GM21619 (cell line): ENCODE measurements around the gene MAEA.
"Not testable (repeated sequence)": the region's sequence is repeated elsewhere in the genome, so short reads cannot be mapped to it uniquely, and the experiment has no call there.

ENCODE experiments used
- ATAC-seq: cut with Tn5 transposase; IDR thresholded peaks from one replicate; pipeline ENCODE4 v1.9.1; 2021; ENCODE audit not compliant: unreplicated experiment

MAEA gene

GRCh38 chr4:1277667-1278665 is 11.7 kb upstream of the MAEA start:
- ATAC-seq = no peak

- ATAC-seq = no peak
These were observed 10.4 kb upstream of the MAEA start for GRCh38 chr4:1279253-1279652.

- no peak for ATAC-seq
These were observed 6.0 kb upstream of the MAEA start for GRCh38 chr4:1283711-1284110.

- ATAC-seq = no peak
These were observed 4.4 kb upstream of the MAEA start for GRCh38 chr4:1285151-1285789.

GRCh38 chr4:1285790-1286553 is 3.7 kb upstream of the MAEA start:
- ATAC-seq = no peak

- ATAC-seq = no peak
These were observed 905 bp upstream of the MAEA start for GRCh38 chr4:1288786-1289185.

- no peak for ATAC-seq
These were observed 680 bp downstream of the MAEA start for GRCh38 chr4:1290165-1290977.

- ATAC-seq = no peak
These were observed 1.4 kb downstream of the MAEA start for GRCh38 chr4:1291091-1291490.

GRCh38 chr4:1291996-1292702 is 2.5 kb downstream of the MAEA start:
- ATAC-seq = no peak

GRCh38 chr4:1292703-1293011 is 3.0 kb downstream of the MAEA start:
- not testable (repeated sequence) for ATAC-seq

- ATAC-seq = no peak
These were observed 3.8 kb downstream of the MAEA start for GRCh38 chr4:1293531-1293941.

GRCh38 chr4:1293991-1294390 is 4.3 kb downstream of the MAEA start:
- ATAC-seq = no peak

- no peak for ATAC-seq
These were observed 4.7 kb downstream of the MAEA start for GRCh38 chr4:1294424-1294823.

- ATAC-seq = no peak
These were observed 5.2 kb downstream of the MAEA start for GRCh38 chr4:1294891-1295290.

- ATAC-seq = no peak
These were observed 5.8 kb downstream of the MAEA start for GRCh38 chr4:1295405-1296055.

- no peak for ATAC-seq
These were observed 6.8 kb downstream of the MAEA start for GRCh38 chr4:1296324-1297022.

- ATAC-seq = no peak
These were observed 7.3 kb downstream of the MAEA start for GRCh38 chr4:1297023-1297395.

- ATAC-seq = no peak
These were observed 8.0 kb downstream of the MAEA start for GRCh38 chr4:1297456-1298325.
